GM19240 (cell line): ENCODE measurements around the gene RPL3.
"Not testable (repeated sequence)": the region's sequence is repeated elsewhere in the genome, so short reads cannot be mapped to it uniquely, and the experiment has no call there.

Experiments
- DNase-seq: peaks from one replicate; pipeline ENCODE4 v3.0.0; 2011; ENCODE audit warnings: low spot score; ENCODE audit not compliant: insufficient read length

RPL3 gene

GRCh38 chr22:39351689-39352214 lies 32.3 kb upstream of the RPL3 start:
- DNase-seq: no peak

GRCh38 chr22:39350757-39351688 lies 31.6 kb upstream of the RPL3 start:
- DNase-seq: no peak

- no peak for DNase-seq
Measured at GRCh38 chr22:39349967-39350726, 30.7 kb upstream of the RPL3 start, which contains the start of gene SYNGR1. Gene SYNGR1, plus strand, starts transcription at chr22:39349991. Its CDS starts 20 bp downstream, at chr22:39350011.

- DNase-seq: no peak
Measured at GRCh38 chr22:39349506-39349966, 30.1 kb upstream of the RPL3 start.

- DNase-seq: no peak
Measured at GRCh38 chr22:39348909-39349505, 29.6 kb upstream of the RPL3 start.

- DNase-seq: no peak
Measured at GRCh38 chr22:39345231-39345630, 25.8 kb upstream of the RPL3 start.

- no peak for DNase-seq
Measured at GRCh38 chr22:39344046-39344390, 24.6 kb upstream of the RPL3 start.

- DNase-seq: no peak
Measured at GRCh38 chr22:39343259-39344045, 24.0 kb upstream of the RPL3 start.

- no peak for DNase-seq
Measured at GRCh38 chr22:39341179-39341578, 21.8 kb upstream of the RPL3 start.

- not testable (repeated sequence) for DNase-seq
Measured at GRCh38 chr22:39339775-39340174, 20.4 kb upstream of the RPL3 start.

GRCh38 chr22:39336411-39336810 lies 17.0 kb upstream of the RPL3 start:
- DNase-seq: no peak

- no peak for DNase-seq
Measured at GRCh38 chr22:39332441-39333064, 13.1 kb upstream of the RPL3 start.

GRCh38 chr22:39330553-39330952 lies 11.1 kb upstream of the RPL3 start:
- DNase-seq: not testable (repeated sequence)

- no peak for DNase-seq
Measured at GRCh38 chr22:39327995-39328754, 8.8 kb upstream of the RPL3 start.

- no peak for DNase-seq
Measured at GRCh38 chr22:39325392-39325932, 6.0 kb upstream of the RPL3 start.

- not testable (repeated sequence) for DNase-seq
Measured at GRCh38 chr22:39320616-39321029, 1.2 kb upstream of the RPL3 start.

- no peak for DNase-seq
Measured at GRCh38 chr22:39318507-39319283, 728 bp downstream of the RPL3 start.

- no peak for DNase-seq
Measured at GRCh38 chr22:39317775-39318506, 1.5 kb downstream of the RPL3 start.
